Airway epithelial cell (primary cell): ENCODE measurements around the gene SSMEM1. TPM values are rescaled to one million over a fixed set of nuclear protein-coding genes. Genes with fewer than 3 reads are reported as not detected.

Source experiments
- total RNA-seq: library from RNA; depleted of rRNA; stranded (reverse); fragments of >200 nt; gene quantifications from 2 replicates; pipeline ENCODE4 v1.2.3, GENCODE V29; 2015

The SSMEM1 gene, protein sequence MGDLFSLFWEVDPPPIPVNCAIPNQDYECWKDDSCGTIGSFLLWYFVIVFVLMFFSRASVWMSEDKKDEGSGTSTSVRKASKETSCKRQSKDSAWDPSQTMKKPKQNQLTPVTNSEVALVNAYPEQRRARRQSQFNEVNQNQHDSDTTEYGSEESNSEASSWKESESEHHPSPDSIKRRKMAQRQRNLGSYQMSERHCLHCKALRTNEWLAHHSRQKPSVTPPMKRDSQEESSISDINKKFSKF
- not detected in 2 replicates for total RNA-seq

DNA sequence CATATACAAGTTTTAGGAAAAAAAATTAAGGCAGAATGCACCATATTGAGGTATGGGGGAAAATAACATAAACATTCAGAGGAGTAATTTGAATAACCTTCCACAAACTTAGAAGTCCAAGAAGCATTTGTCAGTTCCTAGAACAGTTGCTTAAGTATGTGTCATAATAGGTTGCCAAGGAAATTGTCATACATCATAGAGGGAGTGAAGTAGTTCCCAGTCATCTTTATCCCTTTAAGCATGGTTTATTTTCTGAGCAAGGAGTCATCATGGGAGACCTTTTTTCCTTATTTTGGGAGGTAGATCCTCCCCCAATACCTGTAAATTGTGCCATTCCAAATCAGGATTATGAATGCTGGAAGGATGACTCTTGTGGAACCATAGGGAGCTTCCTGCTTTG is at the start of gene SSMEM1:
SSMEM1 (plus strand) TSS at position 219 of the 400 bp plus-strand sequence; CDS start at position 270, 51 bp downstream.

DNA sequence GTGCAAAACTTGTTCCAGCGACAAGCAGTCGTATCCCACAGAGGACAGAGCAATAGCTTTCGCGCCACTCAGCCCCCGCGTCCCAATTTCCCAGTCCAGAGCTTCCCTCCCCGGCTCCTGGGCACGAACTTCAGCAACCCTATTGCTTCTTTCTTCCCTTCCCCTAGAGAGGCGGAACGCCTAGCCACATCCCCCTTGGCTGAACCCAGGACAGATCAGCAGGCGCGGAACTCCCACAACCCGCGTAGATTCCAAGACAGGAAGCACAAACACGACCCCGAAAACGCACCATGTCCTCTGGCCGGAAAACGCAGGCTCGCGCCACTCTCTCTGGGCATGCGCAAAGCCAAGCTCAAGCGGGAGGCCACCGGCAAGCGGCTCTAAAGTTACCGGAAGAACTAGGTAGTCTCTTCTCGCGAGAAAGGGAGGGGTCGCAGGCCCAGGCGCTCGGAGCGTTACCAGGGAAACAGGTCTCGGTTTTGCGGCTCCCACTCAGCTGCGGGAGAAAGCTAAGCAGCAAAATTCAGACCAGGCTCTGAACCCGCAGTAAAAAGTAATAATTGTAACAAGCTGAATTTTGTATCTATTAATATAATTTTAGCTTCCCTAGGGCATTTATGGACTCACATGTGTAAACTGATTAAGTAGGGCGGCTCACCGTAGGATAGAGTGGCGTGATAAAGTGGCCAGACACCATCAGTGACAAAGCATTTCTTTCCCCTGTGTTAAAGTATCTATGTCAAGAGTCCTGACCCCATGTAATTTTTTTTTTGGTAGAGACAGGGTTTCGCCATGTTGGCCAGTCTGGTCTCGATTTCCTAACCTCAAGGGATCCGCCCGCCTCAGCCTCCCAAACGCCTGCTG is 2.3 kb upstream of the SSMEM1 start, which contains the start of gene TMEM209:
TMEM209 (minus strand) TSS at position 323 of the 864 bp plus-strand sequence; CDS start at position 292, 31 bp downstream.

Other genes with a start within 250 kb of the SSMEM1 start
- gene ZC3HC1, start 156.5 kb upstream of the SSMEM1 start, total RNA-seq = 9.9 and 13.8 TPM in 2 replicates
- gene KLHDC10, start 137.3 kb upstream of the SSMEM1 start, total RNA-seq = 8.4 and 18.4 TPM in 2 replicates
- 11.4 and 13.6 TPM in 2 replicates for gene TMEM209, start 2.5 kb upstream of the SSMEM1 start, total RNA-seq
- gene CPA2, start 59.0 kb downstream of the SSMEM1 start, total RNA-seq = not detected in 2 replicates
- 30.4 and 31.7 TPM in 2 replicates for gene CPA4, start 85.3 kb downstream of the SSMEM1 start, total RNA-seq
- gene CPA5, start 137.0 kb downstream of the SSMEM1 start, total RNA-seq = not detected in 2 replicates
- not detected in 2 replicates for gene CPA1, start 172.6 kb downstream of the SSMEM1 start, total RNA-seq
- gene CEP41, start 233.2 kb downstream of the SSMEM1 start, total RNA-seq = 11.5 and 14.5 TPM in 2 replicates